Measurements from ENCODE around the gene GRB2.
"Not testable (repeated sequence)": the region's sequence is repeated elsewhere in the genome, so short reads cannot be mapped to it uniquely, and the experiment has no call there.

The GRB2 gene

GRCh38 chr17:75321506-75321905 is 84.0 kb downstream of the GRB2 start:
- no peak for DNase-seq (ENCODE audit: low read depth in 1 of 2, low spot score in 1 of 2)

- no peak for DNase-seq (ENCODE audit: low read depth in 1 of 2, low spot score in 1 of 2)
These were observed 85.4 kb downstream of the GRB2 start for GRCh38 chr17:75319904-75320691.

DNA sequence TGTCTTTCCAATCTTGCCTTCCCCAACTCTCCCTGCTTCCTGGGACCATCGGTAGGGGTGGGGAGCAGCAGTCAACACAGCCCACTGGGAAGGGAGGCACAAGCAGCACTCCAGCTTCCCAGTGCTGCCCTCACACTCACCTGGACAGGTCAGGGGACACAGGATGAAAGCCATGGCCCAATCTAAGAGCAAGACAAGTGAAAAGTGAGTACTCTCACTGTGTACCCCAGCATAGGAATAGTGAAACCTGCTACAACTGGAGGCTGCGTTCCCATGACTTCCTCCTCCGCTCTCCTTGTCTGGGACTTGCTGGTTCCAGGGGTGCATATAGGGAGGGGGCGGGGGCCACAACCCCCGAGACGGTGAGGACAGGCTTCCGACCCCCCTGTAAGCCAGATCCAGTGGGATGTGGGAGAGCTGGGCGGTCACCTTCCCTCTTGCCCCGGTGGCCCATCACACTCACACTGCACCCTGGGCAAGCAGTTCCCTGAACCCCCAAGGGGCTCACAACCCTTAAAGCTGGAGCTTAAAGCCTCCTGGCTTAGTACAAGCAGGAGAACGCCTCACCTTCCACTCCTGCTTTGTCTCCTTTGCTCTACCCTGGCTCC is 86.8 kb downstream of the GRB2 start:
- no peak for DNase-seq (ENCODE audit: low read depth in 1 of 2, low spot score in 1 of 2)

DNA sequence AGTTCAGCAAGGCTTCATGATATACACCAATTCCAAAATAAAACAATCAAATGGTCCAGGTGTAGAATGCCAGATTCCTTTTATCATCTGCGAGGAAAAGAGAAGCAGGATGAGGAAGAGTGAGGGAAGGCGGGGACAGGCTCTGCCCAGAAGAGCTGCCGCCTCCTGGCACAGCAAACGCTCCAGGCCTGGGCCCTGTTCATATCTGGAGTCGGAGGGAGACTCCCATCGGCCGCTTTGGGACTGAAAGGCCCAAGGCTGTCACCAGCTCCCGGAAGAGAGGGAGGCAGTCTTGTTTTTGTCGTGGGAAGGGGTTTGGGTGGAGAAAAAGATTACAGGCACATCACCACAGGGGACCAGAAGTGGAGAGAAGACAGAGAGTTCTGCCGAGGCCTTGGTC is 87.3 kb downstream of the GRB2 start:
- DNase-seq (ENCODE audit: low read depth in 1 of 2, low spot score in 1 of 2): no peak

DNA sequence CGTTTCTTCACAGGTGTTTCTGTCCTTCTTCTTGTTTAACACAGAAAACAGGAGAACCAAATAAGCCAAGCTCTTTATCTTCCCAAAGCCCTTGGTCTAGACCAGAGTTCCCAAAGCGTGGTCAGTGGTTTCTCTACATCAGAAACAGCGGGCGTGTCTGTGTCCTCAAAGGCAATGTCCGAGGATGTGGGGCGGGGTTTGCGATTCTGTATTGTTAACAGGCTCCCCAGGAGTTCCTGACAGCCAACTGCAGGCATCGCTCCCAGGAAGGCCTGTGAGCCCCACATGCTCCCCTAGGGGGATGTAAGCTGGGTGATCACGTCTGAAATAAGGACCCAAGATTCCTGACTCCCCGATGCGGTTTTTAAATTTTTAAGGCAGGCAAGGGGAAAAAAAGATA is 87.8 kb downstream of the GRB2 start:
- no peak for DNase-seq (ENCODE audit: low read depth in 1 of 2, low spot score in 1 of 2)

DNA sequence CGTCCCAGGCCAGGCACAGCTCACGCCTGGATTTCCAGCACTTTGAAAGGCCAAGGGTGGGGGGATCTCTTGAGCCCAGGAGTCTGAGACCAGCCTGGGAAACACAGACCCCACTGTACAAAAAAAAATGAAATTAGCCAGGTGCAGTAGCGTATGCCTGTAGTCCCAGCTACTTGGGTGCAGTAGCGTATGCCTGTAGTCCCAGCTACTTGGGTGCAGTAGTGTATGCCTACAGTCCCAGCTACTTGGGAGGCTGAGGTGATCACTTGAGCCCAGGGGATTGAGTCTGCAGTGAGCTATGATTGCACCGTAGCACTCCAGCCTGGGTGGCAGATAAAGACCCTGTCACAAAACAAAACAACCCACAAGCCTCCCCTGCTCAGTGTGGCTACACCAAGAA is 89.2 kb downstream of the GRB2 start:
- no peak for DNase-seq (ENCODE audit: low read depth in 1 of 2, low spot score in 1 of 2)

GRCh38 chr17:75315541-75316243 is 89.8 kb downstream of the GRB2 start:
- DNase-seq (ENCODE audit: low read depth in 1 of 2, low spot score in 1 of 2): no peak

- DNase-seq (ENCODE audit: low read depth in 1 of 2, low spot score in 1 of 2): no peak
These were observed 91.4 kb downstream of the GRB2 start for GRCh38 chr17:75313941-75314551.

DNA sequence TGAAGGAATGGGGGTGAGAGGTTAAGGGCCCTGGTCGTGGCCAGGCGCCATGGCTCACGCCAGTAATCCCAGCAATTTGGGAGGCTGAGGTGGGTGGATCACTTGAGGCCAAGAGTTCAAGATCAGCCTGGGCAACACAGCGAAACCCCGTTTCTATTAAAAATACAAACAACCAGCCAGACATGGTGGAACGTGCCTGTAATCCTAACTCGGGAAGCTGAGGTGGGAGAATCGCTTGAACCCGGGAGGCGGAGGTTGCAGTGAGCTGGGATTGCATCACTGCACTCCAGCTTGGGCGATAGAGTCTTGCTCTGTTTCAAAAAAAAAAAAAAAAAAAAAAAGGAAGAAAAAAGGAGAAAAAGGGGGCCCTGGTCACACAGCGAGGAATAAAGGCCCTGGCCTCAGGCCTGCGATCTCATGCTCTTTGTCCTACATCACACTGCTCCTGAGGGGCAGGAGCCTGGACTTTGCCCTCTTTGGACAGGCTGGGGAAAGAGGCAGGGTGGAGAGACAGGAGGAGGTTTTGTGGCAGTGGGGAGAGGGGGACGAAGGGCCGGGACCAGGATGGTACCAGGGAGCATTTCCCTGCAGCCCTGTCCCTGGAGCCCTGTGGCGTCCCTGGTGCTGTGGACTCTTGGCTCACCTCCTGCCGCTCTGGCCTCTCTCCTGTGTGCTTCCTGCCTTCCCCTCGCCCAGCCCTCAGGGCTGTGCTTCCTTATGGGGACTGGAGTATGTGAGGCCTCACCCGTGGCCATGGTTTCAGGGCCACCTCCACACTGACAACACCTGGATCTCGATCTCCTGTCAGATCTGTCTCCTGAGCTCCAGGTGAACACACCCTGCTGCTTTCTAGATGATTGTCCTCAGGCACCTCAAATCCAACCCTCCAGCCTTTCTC is 96.5 kb downstream of the GRB2 start:
- DNase-seq (ENCODE audit: low read depth in 1 of 2, low spot score in 1 of 2): no peak

DNA sequence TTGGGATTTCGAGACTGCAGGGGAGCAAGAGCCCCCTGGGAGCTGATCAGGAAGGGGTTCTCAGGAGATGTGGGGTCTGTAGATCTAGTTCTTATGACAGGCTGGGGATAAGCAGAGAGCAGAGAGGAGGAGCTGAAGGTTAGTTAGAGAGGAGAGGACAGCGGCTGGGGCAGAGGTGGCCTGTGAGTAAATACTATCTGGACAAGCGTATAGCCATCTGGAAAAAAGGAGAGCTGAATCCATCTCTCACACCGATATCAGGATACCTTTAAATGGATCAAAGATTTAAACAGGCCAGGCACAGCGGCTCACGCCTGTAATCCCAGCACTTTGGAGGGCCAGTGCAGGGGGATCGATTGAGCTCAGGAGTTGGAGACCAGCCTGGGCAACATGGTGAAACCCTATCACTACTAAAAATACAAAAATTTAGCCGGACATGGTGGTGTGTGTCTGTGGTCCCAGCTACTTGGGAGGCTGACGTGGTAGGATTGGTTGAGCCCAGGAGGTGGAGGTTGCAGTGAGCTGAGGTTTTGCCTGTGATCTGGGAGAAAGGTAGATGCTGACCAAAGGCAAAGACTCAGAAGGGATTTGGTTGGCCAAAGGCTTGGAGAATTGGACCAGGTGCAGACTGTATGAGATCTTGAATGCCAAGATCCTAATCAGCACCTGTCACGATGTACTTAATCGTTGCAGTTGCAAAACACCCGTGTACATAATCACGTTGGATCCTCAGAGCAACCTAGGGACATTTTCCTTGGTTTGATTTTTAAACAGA is 97.3 kb downstream of the GRB2 start:
- DNase-seq (ENCODE audit: low read depth in 1 of 2, low spot score in 1 of 2): no peak

- no peak for DNase-seq (ENCODE audit: low read depth in 1 of 2, low spot score in 1 of 2)
These were observed 103.8 kb downstream of the GRB2 start for GRCh38 chr17:75301502-75302206.

- no peak for DNase-seq (ENCODE audit: low read depth in 1 of 2, low spot score in 1 of 2)
These were observed 104.4 kb downstream of the GRB2 start for GRCh38 chr17:75301049-75301448.

GRCh38 chr17:75300280-75300679 is 105.2 kb downstream of the GRB2 start:
- DNase-seq (ENCODE audit: low read depth in 1 of 2, low spot score in 1 of 2): no peak

GRCh38 chr17:75295201-75296158 is 110.0 kb downstream of the GRB2 start:
- DNase-seq (ENCODE audit: low read depth in 1 of 2, low spot score in 1 of 2): no peak

GRCh38 chr17:75292810-75293448 is 112.5 kb downstream of the GRB2 start:
- DNase-seq (ENCODE audit: low read depth in 1 of 2, low spot score in 1 of 2): not testable (repeated sequence)

- peak; percentile 58 to 68 for DNase-seq (ENCODE audit: low read depth in 1 of 2, low spot score in 1 of 2)
These were observed 115.6 kb downstream of the GRB2 start for GRCh38 chr17:75289832-75290337.

- DNase-seq (ENCODE audit: low read depth in 1 of 2, low spot score in 1 of 2): peak; percentile 85 to 96
These were observed 116.2 kb downstream of the GRB2 start, which contains the start of gene SLC25A19 for GRCh38 chr17:75289115-75289831. Gene SLC25A19 (minus strand): TSS chr17:75289433. CDS start chr17:75286764, 2,669 bp downstream.

Measured in activated CD4-positive, alpha-beta T cell treated with anti-CD3 and anti-CD28 coated beads, Interleukin-2, amount 50 U/mL, for 24 hours (primary cell).